Trophoblast cell (in vitro differentiated cells and primary cell): ENCODE data around the gene LRMDA.

Experiments
- DNase-seq, 2 donors: peaks; one replicate each; pipeline ENCODE4 v3.0.0-alpha.2; 2016
- H2AFZ ChIP-seq: 2 replicates; pipeline ENCODE4 v1.6.1; 2013; ENCODE audit warnings: low read length, moderate library complexity, mild to moderate bottlenecking; ENCODE audit not compliant: insufficient read depth, poor library complexity
- H2AK5ac ChIP-seq: 2 replicates; pipeline ENCODE4 v1.6.1; 2013; ENCODE audit warnings: mild to moderate bottlenecking, low read length
- H2BK120ac ChIP-seq: 2 replicates; pipeline ENCODE4 v1.6.1; 2013; ENCODE audit warnings: low read length, mild to moderate bottlenecking, moderate library complexity; ENCODE audit not compliant: insufficient read depth, poor library complexity
- H2BK12ac ChIP-seq: 2 replicates; pipeline ENCODE4 v1.6.1; 2013; ENCODE audit warnings: mild to moderate bottlenecking, low read length, moderate library complexity
- H2BK5ac ChIP-seq: 2 replicates; pipeline ENCODE4 v1.6.1; 2013; ENCODE audit warnings: low read length, low read depth, moderate library complexity, mild to moderate bottlenecking; ENCODE audit not compliant: poor library complexity
- H3K14ac ChIP-seq: 2 replicates; pipeline ENCODE4 v1.6.1; 2013; ENCODE audit warnings: mild to moderate bottlenecking, low read length
- H3K18ac ChIP-seq: 2 replicates; pipeline ENCODE4 v1.6.1; 2013; ENCODE audit warnings: mild to moderate bottlenecking, low read length
- H3K23ac ChIP-seq: 2 replicates; pipeline ENCODE4 v1.6.1; 2013; ENCODE audit warnings: low read length
- H3K27ac ChIP-seq: 2 replicates; pipeline ENCODE4 v1.5.1; 2013; ENCODE audit warnings: low read depth, mild to moderate bottlenecking, inconsistent platforms, low read length, moderate library complexity
- H3K27me3 ChIP-seq: 2 replicates; pipeline ENCODE4 v1.6.1; 2013; ENCODE audit warnings: inconsistent platforms, mild to moderate bottlenecking, low read length, moderate library complexity; ENCODE audit not compliant: insufficient read depth
- H3K36me3 ChIP-seq, 2 experiments: 1 replicate in 1 of 2; 2 replicates in 1 of 2; pipeline ENCODE4 v1.6.1; 2013; ENCODE audit warnings: low read length in 2 of 2, mild to moderate bottlenecking in 2 of 2, moderate library complexity in 1 of 2; ENCODE audit not compliant: insufficient read depth in 2 of 2, control insufficient read depth in 1 of 2
- H3K4ac ChIP-seq: 2 replicates; pipeline ENCODE4 v1.6.1; 2013; ENCODE audit warnings: low read depth, mild to moderate bottlenecking, low read length, moderate library complexity
- H3K4me1 ChIP-seq, 2 experiments: 1 replicate in 1 of 2; 2 replicates in 1 of 2; pipeline ENCODE4 v1.6.1; 2013; ENCODE audit warnings: low read length in 2 of 2, mild to moderate bottlenecking in 2 of 2, moderate library complexity in 1 of 2; ENCODE audit not compliant: insufficient read depth in 2 of 2, control insufficient read depth in 1 of 2
- H3K4me2 ChIP-seq: 2 replicates; pipeline ENCODE4 v1.6.1; 2013; ENCODE audit warnings: inconsistent platforms, mild to moderate bottlenecking, low read length, moderate library complexity
- H3K4me3 ChIP-seq: 2 replicates; pipeline ENCODE4 v1.5.1; 2013; ENCODE audit warnings: mild to moderate bottlenecking, low read depth, low read length, inconsistent platforms
- H3K79me1 ChIP-seq: one replicate; pipeline ENCODE4 v1.6.1; 2013; ENCODE audit warnings: low read length
- H3K79me2 ChIP-seq: 2 replicates; pipeline ENCODE4 v1.6.1; 2013; ENCODE audit warnings: low read length, mild to moderate bottlenecking; ENCODE audit not compliant: control insufficient read depth, insufficient read depth, poor library complexity
- H3K9ac ChIP-seq: 2 replicates; pipeline ENCODE4 v1.6.1; 2013; ENCODE audit warnings: mild to moderate bottlenecking, low read length
- H3K9me3 ChIP-seq: 2 replicates; pipeline ENCODE4 v1.6.1; 2013; ENCODE audit warnings: low read depth, mild to moderate bottlenecking, control low read depth, inconsistent platforms, low read length; ENCODE audit not compliant: insufficient read depth
- H4K12ac ChIP-seq: 2 replicates; pipeline ENCODE4 v1.6.1; 2013; ENCODE audit warnings: low read depth, mild to moderate bottlenecking, low read length, moderate library complexity
- H4K8ac ChIP-seq: 2 replicates; pipeline ENCODE4 v1.6.1; 2013; ENCODE audit warnings: low read depth, mild to moderate bottlenecking, low read length, moderate library complexity
- H4K91ac ChIP-seq: one replicate; pipeline ENCODE4 v1.6.1; 2013; ENCODE audit warnings: low read depth, mild to moderate bottlenecking, low read length, moderate library complexity
- WGBS: extraction: QIAGEN DNeasy Blood & Tissue Kit; methylation state at CpG from one replicate; pipeline ENCODE4 v1.1.7; 2013; ENCODE audit warnings: missing lambda C conversion rate; ENCODE audit not compliant: insufficient read length, insufficient coverage; ENCODE audit errors: extremely low coverage; 5-methylcytosine and 5-hydroxymethylcytosine counted together

The LRMDA gene

DNA sequence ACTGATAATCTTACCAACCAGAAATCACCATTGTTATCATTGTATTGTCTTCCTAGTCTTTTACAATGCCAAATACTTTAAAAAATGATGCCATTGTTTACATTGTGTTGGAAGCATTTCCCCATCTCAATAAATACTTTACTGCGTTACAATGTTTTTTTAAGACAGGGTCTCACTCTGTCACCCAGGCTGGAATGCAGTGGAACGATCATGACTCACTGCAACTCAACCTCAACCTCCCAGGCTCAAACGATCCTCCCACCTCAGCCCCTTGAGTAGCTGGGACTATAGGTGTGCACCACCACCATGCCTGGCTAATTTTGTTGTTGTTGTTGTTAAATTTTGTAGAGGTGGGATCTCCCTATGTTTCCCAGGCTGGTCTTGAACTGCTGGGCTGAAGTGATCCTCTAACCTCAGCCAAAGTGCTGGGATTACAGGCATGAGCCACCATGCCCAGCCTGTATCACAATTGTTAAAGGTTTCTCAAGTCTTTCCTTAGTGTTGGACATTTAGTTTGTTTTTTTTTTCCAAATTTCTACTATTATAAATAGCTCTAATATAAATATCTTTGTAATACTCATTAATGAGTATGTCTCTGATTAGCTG is 13.5 kb downstream of the LRMDA start:
- no peaks in the 10 kb centered on the region for H3K4me1 ChIP-seq
- no peak overlapping the region for H4K91ac ChIP-seq
- DNase-seq, result no peak
- no peaks in the 10 kb centered on the region for H3K79me1 ChIP-seq
- no peak overlapping the region for H3K4me3 ChIP-seq
- no peak overlapping the region for H3K27ac ChIP-seq
- H3K14ac ChIP-seq, result no peak overlapping the region
- H3K18ac ChIP-seq, result no peak overlapping the region
- no peaks in the 10 kb centered on the region for H3K9me3 ChIP-seq
- no peak overlapping the region for H3K4ac ChIP-seq
- H4K12ac ChIP-seq, result no peak overlapping the region
- H2AFZ ChIP-seq, result no peak overlapping the region
- no peak overlapping the region for H2BK12ac ChIP-seq
- no peaks in the 10 kb centered on the region for H3K27me3 ChIP-seq
- H2BK120ac ChIP-seq, result no peak overlapping the region
- H3K36me3 ChIP-seq, result no peaks in the 10 kb centered on the region
- whole genome bisulfite sequencing, result no CpG with 5 or more reads among the region's 3 CpGs
- H3K23ac ChIP-seq, result no peak overlapping the region
- H2BK5ac ChIP-seq, result no peak overlapping the region
- no peaks in the 10 kb centered on the region for H3K79me2 ChIP-seq
- no peak overlapping the region for H2AK5ac ChIP-seq
- no peak overlapping the region for H4K8ac ChIP-seq
- no peak overlapping the region for H3K4me2 ChIP-seq
- no peak overlapping the region for H3K9ac ChIP-seq

DNA sequence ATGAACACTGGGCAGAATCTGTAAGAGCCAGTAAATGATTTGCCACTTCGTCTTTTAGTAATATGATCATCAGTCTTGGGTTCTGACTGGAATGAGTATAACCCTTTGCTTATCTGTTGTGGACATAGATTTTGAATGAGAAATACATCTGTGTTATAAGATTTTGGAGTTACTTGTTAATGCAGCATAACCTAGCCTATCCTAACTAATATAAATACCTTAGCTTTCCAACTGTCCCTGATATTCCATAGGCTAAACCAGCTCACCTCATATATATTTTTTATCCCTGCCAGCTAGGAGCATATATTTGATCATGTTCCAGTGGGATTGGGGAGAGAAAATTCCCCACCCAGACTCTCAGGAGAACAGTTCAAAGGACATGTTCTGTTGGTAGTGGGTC is 15.1 kb downstream of the LRMDA start:
- Histone ChIP-seq H4K12ac (no peak overlapping the region), H3K4me3 (no peak overlapping the region), H3K79me1 (no peaks in the 10 kb centered on the region), H3K4ac (no peak overlapping the region), H3K27me3 (peaks cover 3% of the 10 kb centered on the region), H3K23ac (no peak overlapping the region), H3K9me3 (no peaks in the 10 kb centered on the region), H3K27ac (no peak overlapping the region), H3K36me3 (no peaks in the 10 kb centered on the region), H4K91ac (no peak overlapping the region), H3K4me2 (no peak overlapping the region), H4K8ac (no peak overlapping the region), H3K9ac (no peak overlapping the region), H3K79me2 (no peaks in the 10 kb centered on the region), H3K4me1 (no peaks in the 10 kb centered on the region), H3K14ac (no peak overlapping the region), H2AFZ (no peak overlapping the region), H3K18ac (no peak overlapping the region), H2BK5ac (no peak overlapping the region), H2BK12ac (no peak overlapping the region), H2AK5ac (no peak overlapping the region), H2BK120ac (no peak overlapping the region)
- whole genome bisulfite sequencing, result no CpG with 5 or more reads among the region's 1 CpG
- DNase-seq, result no peak

DNA sequence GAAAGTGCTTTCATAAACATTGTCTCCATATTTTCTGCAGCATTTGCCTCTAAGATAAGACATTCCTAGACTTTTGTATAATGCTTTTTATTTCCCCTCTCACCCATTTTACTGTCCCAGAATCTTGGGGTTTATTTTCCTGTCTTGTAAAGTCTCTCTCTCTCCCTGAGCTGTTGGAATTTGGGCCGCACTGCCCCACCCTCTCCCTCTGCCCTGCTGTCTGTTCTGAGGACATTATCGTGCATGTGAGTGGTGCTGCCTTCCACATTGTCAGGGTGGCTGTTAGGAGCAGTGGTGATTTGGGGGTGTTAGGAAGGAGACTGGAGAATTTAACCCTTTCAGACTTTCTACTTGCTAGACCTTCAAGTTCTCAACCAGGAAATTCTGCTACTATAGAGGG is 16.7 kb downstream of the LRMDA start:
- Histone ChIP-seq H4K12ac (no peak overlapping the region), H2BK120ac (no peak overlapping the region), H3K4me2 (no peak overlapping the region), H3K9ac (no peak overlapping the region), H3K79me2 (no peaks in the 10 kb centered on the region), H4K8ac (no peak overlapping the region), H3K23ac (no peak overlapping the region), H2AFZ (no peak overlapping the region), H2BK12ac (no peak overlapping the region), H3K4me1 (no peaks in the 10 kb centered on the region), H3K9me3 (no peaks in the 10 kb centered on the region), H2BK5ac (no peak overlapping the region), H3K27me3 (peaks cover 7% of the 10 kb centered on the region), H3K36me3 (no peaks in the 10 kb centered on the region), H2AK5ac (no peak overlapping the region), H3K4ac (no peak overlapping the region), H3K18ac (no peak overlapping the region), H3K4me3 (no peak overlapping the region), H4K91ac (no peak overlapping the region), H3K79me1 (no peaks in the 10 kb centered on the region), H3K14ac (no peak overlapping the region), H3K27ac (no peak overlapping the region)
- no CpG with 5 or more reads among the region's 2 CpGs for WGBS
- no peak for DNase-seq

DNA sequence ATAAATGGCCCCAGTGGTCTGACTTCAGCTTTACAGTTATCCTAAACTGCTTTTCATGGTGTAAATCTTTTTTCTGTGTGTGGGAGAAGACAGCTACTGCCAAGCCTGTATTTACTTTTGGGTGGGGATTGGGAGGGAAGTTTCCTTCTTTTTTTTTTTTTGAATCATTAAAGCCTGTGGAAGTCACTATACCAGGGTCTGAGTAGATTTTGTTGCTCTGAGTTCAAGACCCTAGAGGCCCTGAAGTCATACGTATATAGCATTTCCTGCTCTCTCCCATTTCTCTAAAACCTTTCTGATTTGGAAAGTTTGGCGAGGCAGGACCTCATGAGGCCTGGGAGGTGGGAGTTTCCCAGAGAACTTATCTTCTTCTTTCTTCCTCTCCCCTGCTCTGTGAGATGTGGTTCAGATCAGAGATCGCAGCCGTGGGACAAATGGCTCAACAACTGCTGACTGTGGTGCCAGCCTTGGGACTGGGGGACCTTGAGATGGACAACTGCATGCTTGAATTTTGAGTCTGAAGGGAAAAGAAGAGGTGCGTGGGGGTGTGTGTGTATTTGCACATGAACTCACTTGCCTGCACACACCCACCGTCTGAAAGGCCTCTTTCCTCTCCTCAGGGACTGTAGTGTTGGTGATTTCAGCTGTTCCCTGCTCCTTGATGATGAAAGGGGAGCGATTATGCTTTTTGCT is 18.1 kb downstream of the LRMDA start:
- H3K27me3 ChIP-seq, result peaks cover 7% of the 10 kb centered on the region
- H3K4me2 ChIP-seq, result no peak overlapping the region
- H3K18ac ChIP-seq, result no peak overlapping the region
- no peak for DNase-seq
- no peak overlapping the region for H4K91ac ChIP-seq
- no peaks in the 10 kb centered on the region for H3K4me1 ChIP-seq
- no peak overlapping the region for H4K8ac ChIP-seq
- no peak overlapping the region for H4K12ac ChIP-seq
- H3K14ac ChIP-seq, result no peak overlapping the region
- H2BK12ac ChIP-seq, result no peak overlapping the region
- no peak overlapping the region for H2AFZ ChIP-seq
- no CpG with 5 or more reads among the region's 7 CpGs for WGBS
- no peaks in the 10 kb centered on the region for H3K9me3 ChIP-seq
- no peak overlapping the region for H2BK120ac ChIP-seq
- H3K79me2 ChIP-seq, result no peaks in the 10 kb centered on the region
- H3K36me3 ChIP-seq, result no peaks in the 10 kb centered on the region
- H2BK5ac ChIP-seq, result no peak overlapping the region
- H2AK5ac ChIP-seq, result no peak overlapping the region
- no peak overlapping the region for H3K4me3 ChIP-seq
- no peaks in the 10 kb centered on the region for H3K79me1 ChIP-seq
- no peak overlapping the region for H3K9ac ChIP-seq
- no peak overlapping the region for H3K4ac ChIP-seq
- no peak overlapping the region for H3K27ac ChIP-seq
- no peak overlapping the region for H3K23ac ChIP-seq
